PC-3 (cell line): ENCODE measurements around the gene IQCE. TPM values are rescaled to one million over a fixed set of nuclear protein-coding genes. Genes with fewer than 3 reads are reported as not detected.
"Not testable (repeated sequence)": the region's sequence is repeated elsewhere in the genome, so short reads cannot be mapped to it uniquely, and the experiment has no call there.

Experiments used
- ATAC-seq: fragments of 200-7000 bp; cut with Tn5 transposase; 2 replicates; pipeline ENCODE4 v1.9.1; 2020; ENCODE audit warnings: mild to moderate bottlenecking, moderate library complexity
- BruUV-seq: library from RNA; stranded (reverse); fragments of 400-500 nt; replicated peaks from 2 replicates; lab custom pipeline; 2021; lab: Mats Ljungman, UMichigan
- CTCF ChIA-PET: fragments of 300-600 bp; sonication (Branson Sonifier 250); formaldehyde crosslinking; loops from one replicate; lab custom pipeline; 2022; ENCODE audit warnings: antibody characterized with exemption; lab: Charles Lee
- POLR2A ChIA-PET: fragments of 300-600 bp; sonication (Branson Sonifier 250); formaldehyde crosslinking; loops from one replicate; lab custom pipeline; 2022; ENCODE audit warnings: antibody characterized with exemption; ENCODE audit not compliant: unreplicated experiment; lab: Charles Lee
- DNase-seq: peaks from one replicate; pipeline ENCODE4 v3.0.0-alpha.2; 2015
- H2AFZ ChIP-seq: fragments of 300-600 bp; sonication (generic); 2 replicates; pipeline ENCODE4 v1.6.0; 2016; ENCODE audit warnings: antibody characterized with exemption, low read length
- H3F3A ChIP-seq: fragments of 300-600 bp; sonication (generic); one replicate; pipeline ENCODE4 v1.6.0; 2017; ENCODE audit warnings: antibody characterized with exemption, low read length, control low read depth, mild to moderate bottlenecking; ENCODE audit not compliant: unreplicated experiment
- H3K27ac ChIP-seq: fragments of 300-600 bp; sonication (generic); 2 replicates; pipeline ENCODE4 v1.5.1; 2016; ENCODE audit warnings: mild to moderate bottlenecking, low read length
- H3K27me3 ChIP-seq: fragments of 300-600 bp; sonication (generic); 2 replicates; pipeline ENCODE4 v1.6.1; 2016; ENCODE audit warnings: low read length, mixed read lengths
- H3K36me3 ChIP-seq: fragments of 300-600 bp; sonication (generic); 2 replicates; pipeline ENCODE4 v1.6.1; 2016; ENCODE audit warnings: low read depth, mixed run types, low read length, mixed read lengths
- H3K4me1 ChIP-seq: fragments of 300-600 bp; sonication (generic); 2 replicates; pipeline ENCODE4 v1.5.1; 2016; ENCODE audit warnings: low read length; ENCODE audit not compliant: insufficient read depth
- H3K4me2 ChIP-seq: fragments of 300-600 bp; sonication (generic); 2 replicates; pipeline ENCODE4 v1.6.0; 2016; ENCODE audit warnings: low read length
- H3K4me3 ChIP-seq: fragments of 300-600 bp; sonication (generic); 2 replicates; pipeline ENCODE4 v1.5.1; 2016; ENCODE audit warnings: mild to moderate bottlenecking, low read length, mixed read lengths
- H3K79me2 ChIP-seq: fragments of 300-600 bp; sonication (generic); 2 replicates; pipeline ENCODE4 v1.6.1; 2017; ENCODE audit warnings: low read length, mixed read lengths
- H3K9ac ChIP-seq: fragments of 300-600 bp; sonication (generic); 2 replicates; pipeline ENCODE4 v1.6.0; 2016; ENCODE audit warnings: mild to moderate bottlenecking, low read length
- H3K9me2 ChIP-seq: fragments of 300-600 bp; sonication (generic); replicated peaks from 2 replicates; pipeline ENCODE4 v1.6.1; 2016; ENCODE audit warnings: mixed run types, low read length, mixed read lengths
- H3K9me3 ChIP-seq: fragments of 300-600 bp; sonication (generic); 2 replicates; pipeline ENCODE4 v1.6.1; 2016; ENCODE audit warnings: low read length, mixed read lengths
- H4K20me1 ChIP-seq: fragments of 300-600 bp; sonication (generic); 2 replicates; pipeline ENCODE4 v1.6.1; 2016; ENCODE audit warnings: low read length, mixed read lengths
- CTCF ChIP-seq: fragments of 300-600 bp; sonication (generic); conservative IDR thresholded peaks from 2 replicates; pipeline ENCODE4 v1.5.1; 2017; ENCODE audit warnings: antibody characterized with exemption, low read depth, mild to moderate bottlenecking, low read length
- EZH2 ChIP-seq: fragments of 300-600 bp; sonication (generic); IDR thresholded peaks from one replicate; pipeline ENCODE4 v1.6.1; 2017; ENCODE audit warnings: antibody characterized with exemption, mild to moderate bottlenecking, low read length; ENCODE audit not compliant: unreplicated experiment
- EZH2phosphoT487 ChIP-seq: fragments of 300-600 bp; sonication (generic); IDR thresholded peaks from 2 replicates; pipeline ENCODE4 v1.6.1; 2018; ENCODE audit warnings: mild to moderate bottlenecking, antibody characterized with exemption, low read length, borderline replicate concordance
- intact Hi-C: fragments of 100-400 bp; cut with micrococcal nuclease; formaldehyde crosslinking; loops from 2 replicates; pipeline ENCODE4 v1.9.0; 2023
- total RNA-seq: library from RNA; depleted of rRNA; stranded (reverse); fragments of >200 nt; gene quantifications from 2 replicates; pipeline ENCODE4 v1.2.3, GENCODE V29; 2014

The IQCE gene
- total RNA-seq, 1 experiment from 2014 or later, result 9.7 TPM

GRCh38 chr7:2587134-2587533 is 28.4 kb downstream of the IQCE start:
- Histone ChIP-seq H2AFZ (no peak overlapping the region), H3K4me1 (no peaks in the 10 kb centered on the region), H3K4me2 (no peak overlapping the region), H3K79me2 (no peaks in the 10 kb centered on the region), H3K27ac (no peak overlapping the region), H3K9ac (no peak overlapping the region), H4K20me1 (no peaks in the 10 kb centered on the region), H3F3A (no peaks in the 10 kb centered on the region), H3K9me3 (no peaks in the 10 kb centered on the region), H3K9me2 (no peaks in the 10 kb centered on the region), H3K27me3 (no peaks in the 10 kb centered on the region), H3K36me3 (no peaks in the 10 kb centered on the region), H3K4me3 (no peak overlapping the region)
- ChIA-PET CTCF (no interaction called here), POLR2A (no interaction called here)
- DNase-seq (no peak), ATAC-seq (no peak)
- TF ChIP-seq CTCF (no peak), EZH2phosphoT487 (no peak), EZH2 (no peak)
- no TSS peak for BruUV-seq
- intact Hi-C loops, result no loop called here

- CTCF ChIA-PET, result no interaction called here
- DNase-seq (no peak), ATAC-seq (no peak)
- Histone ChIP-seq H3K4me1 (no peaks in the 10 kb centered on the region), H3K79me2 (no peaks in the 10 kb centered on the region), H3K9ac (no peak overlapping the region), H3K4me2 (no peak overlapping the region), H3K27ac (no peak overlapping the region), H4K20me1 (no peaks in the 10 kb centered on the region), H3K36me3 (no peaks in the 10 kb centered on the region), H3K27me3 (no peaks in the 10 kb centered on the region), H3K4me3 (no peak overlapping the region), H3K9me3 (no peaks in the 10 kb centered on the region), H2AFZ (no peak overlapping the region), H3F3A (no peaks in the 10 kb centered on the region), H3K9me2 (no peaks in the 10 kb centered on the region)
- intact Hi-C loops, result no loop called here
- POLR2A ChIA-PET, result no interaction called here
- no TSS peak for BruUV-seq
- no peak for TF ChIP-seq EZH2
- no peak for TF ChIP-seq CTCF
- no peak for TF ChIP-seq EZH2phosphoT487
Measured at GRCh38 chr7:2587778-2588177, 29.0 kb downstream of the IQCE start.

- Histone ChIP-seq H3K36me3 (no peaks in the 10 kb centered on the region), H3K9me3 (no peaks in the 10 kb centered on the region), H3K9me2 (no peaks in the 10 kb centered on the region), H3K27me3 (no peaks in the 10 kb centered on the region), H4K20me1 (no peaks in the 10 kb centered on the region), H3K4me2 (no peak overlapping the region), H3K4me3 (no peak overlapping the region), H3K79me2 (no peaks in the 10 kb centered on the region), H3K9ac (no peak overlapping the region), H2AFZ (no peak overlapping the region), H3K4me1 (no peaks in the 10 kb centered on the region), H3K27ac (no peak overlapping the region), H3F3A (no peaks in the 10 kb centered on the region)
- intact Hi-C loops, result no loop called here
- ATAC-seq (no peak), DNase-seq (no peak)
- no TSS peak for BruUV-seq
- TF ChIP-seq EZH2, result no peak
- POLR2A ChIA-PET, result no interaction called here
- CTCF ChIA-PET, result no interaction called here
Measured at GRCh38 chr7:2589341-2589740, 30.6 kb downstream of the IQCE start.

GRCh38 chr7:2589941-2590340 is 31.2 kb downstream of the IQCE start:
- intact Hi-C loops, H3K4me3 ChIP-seq, H2AFZ ChIP-seq, BruUV-seq, H3F3A ChIP-seq, H3K9me2 ChIP-seq, DNase-seq, H3K4me2 ChIP-seq, H4K20me1 ChIP-seq, H3K27me3 ChIP-seq, H3K4me1 ChIP-seq, H3K9ac ChIP-seq, H3K27ac ChIP-seq, CTCF ChIA-PET, H3K79me2 ChIP-seq, H3K9me3 ChIP-seq, H3K36me3 ChIP-seq: not testable (repeated sequence)
- POLR2A ChIA-PET, result interaction anchor here (0.6 kb wide), 1 partner anchor 109 kb away, joined by 3 read pairs; no protein-coding TSS in a partner anchor
- peak; percentile 51 for ATAC-seq
